IMR-90 (cell line): ENCODE results near the gene FITM2. TPM values are rescaled to one million over a fixed set of nuclear protein-coding genes. Genes with fewer than 3 reads are reported as not detected.

Experiments used
- ATAC-seq: fragments of 200-7000 bp; cut with Tn5 transposase; 2 replicates; pipeline ENCODE4 v1.9.1; 2020; ENCODE audit warnings: low read depth, mild to moderate bottlenecking, moderate library complexity
- BruUV-seq: library from RNA; stranded (reverse); fragments of 400-500 nt; replicated peaks from 2 replicates; lab custom pipeline; 2021; lab: Mats Ljungman, UMichigan
- CTCF ChIA-PET: fragments of 300-600 bp; formaldehyde crosslinking; extraction: SDS; loops from one replicate; lab custom pipeline; 2021; ENCODE audit warnings: antibody characterized with exemption; lab: Yijun Ruan, JAX
- POLR2A ChIA-PET: fragments of 300-600 bp; sonication (Branson Sonifier 250); formaldehyde crosslinking; loops from one replicate; lab custom pipeline; 2022; ENCODE audit warnings: antibody characterized with exemption; ENCODE audit not compliant: unreplicated experiment; lab: Charles Lee
- DNase-seq: peaks from one replicate; pipeline ENCODE4 v3.0.0; 2013
- H2AFZ ChIP-seq: replicated peaks from 2 replicates; pipeline ENCODE3; 2013; ENCODE audit warnings: low read length, mild to moderate bottlenecking; ENCODE audit not compliant: poor library complexity
- H2AK5ac ChIP-seq: 2 replicates; pipeline ENCODE4 v1.6.1; 2013; ENCODE audit warnings: low read depth, low read length, inconsistent platforms
- H2AK9ac ChIP-seq: replicated peaks from 2 replicates; pipeline ENCODE3; 2013; ENCODE audit warnings: mild to moderate bottlenecking, low read depth, low read length, moderate library complexity; ENCODE audit not compliant: poor library complexity
- H2BK120ac ChIP-seq: 2 replicates; pipeline ENCODE4 v1.6.1; 2013; ENCODE audit warnings: low read depth, low read length, inconsistent platforms
- H2BK15ac ChIP-seq: 3 replicates; pipeline ENCODE4 v1.6.1; 2013; ENCODE audit warnings: low read depth, low read length, inconsistent platforms
- H2BK20ac ChIP-seq: 2 replicates; pipeline ENCODE4 v1.6.1; 2013; ENCODE audit warnings: low read depth, mild to moderate bottlenecking, inconsistent platforms, low read length, moderate library complexity
- H2BK5ac ChIP-seq: 2 replicates; pipeline ENCODE4 v1.6.1; 2013; ENCODE audit warnings: mild to moderate bottlenecking, low read depth, low read length, inconsistent platforms; ENCODE audit not compliant: poor library complexity, severe bottlenecking
- H3K14ac ChIP-seq: replicated peaks from 2 replicates; pipeline ENCODE4 v1.6.1; 2013; ENCODE audit warnings: low read depth, low read length, inconsistent platforms
- H3K18ac ChIP-seq: 2 replicates; pipeline ENCODE4 v1.6.1; 2013; ENCODE audit warnings: low read depth, low read length, control low read depth
- H3K23ac ChIP-seq: 2 replicates; pipeline ENCODE4 v1.6.1; 2013; ENCODE audit warnings: low read depth, low read length, inconsistent platforms
- H3K27ac ChIP-seq: 2 replicates; pipeline ENCODE4 v1.5.1; 2013; ENCODE audit warnings: mild to moderate bottlenecking, control low read depth, low read length; ENCODE audit not compliant: insufficient read depth
- H3K27me3 ChIP-seq: 2 replicates; pipeline ENCODE4 v1.6.1; 2013; ENCODE audit warnings: low read length; ENCODE audit not compliant: control insufficient read depth, insufficient read depth
- H3K36me3 ChIP-seq: 2 replicates; pipeline ENCODE4 v1.6.1; 2013; ENCODE audit warnings: low read length, mixed read lengths; ENCODE audit not compliant: control insufficient read depth, insufficient read depth
- H3K4ac ChIP-seq: 2 replicates; pipeline ENCODE4 v1.6.1; 2013; ENCODE audit warnings: low read depth, low read length, inconsistent platforms
- H3K4me1 ChIP-seq: 2 replicates; pipeline ENCODE4 v1.6.1; 2013; ENCODE audit warnings: low read length, mixed read lengths; ENCODE audit not compliant: control insufficient read depth, insufficient read depth
- H3K4me2 ChIP-seq: 2 replicates; pipeline ENCODE4 v1.6.1; 2013; ENCODE audit warnings: low read depth, mild to moderate bottlenecking, control low read depth, low read length, moderate library complexity
- H3K4me3 ChIP-seq: 2 replicates; pipeline ENCODE4 v1.5.1; 2013; ENCODE audit warnings: low read depth, mild to moderate bottlenecking, control low read depth, low read length, moderate library complexity; ENCODE audit not compliant: insufficient read depth
- H3K56ac ChIP-seq: 2 replicates; pipeline ENCODE4 v1.6.1; 2013; ENCODE audit warnings: low read length, inconsistent platforms; ENCODE audit not compliant: insufficient read depth; ENCODE audit errors: extremely low read depth
- H3K79me1 ChIP-seq, 2 experiments: 2 replicates each; pipeline ENCODE4 v1.6.1; 2013; ENCODE audit warnings: low read length in 2 of 2, inconsistent platforms in 1 of 2, low read depth in 1 of 2
- H3K9ac ChIP-seq: 2 replicates; pipeline ENCODE4 v1.6.1; 2013; ENCODE audit warnings: low read depth, low read length, control low read depth
- H3K9me1 ChIP-seq: 2 replicates; pipeline ENCODE4 v1.6.1; 2013; ENCODE audit warnings: low read length, inconsistent platforms; ENCODE audit not compliant: insufficient read depth
- H3K9me3 ChIP-seq: 2 replicates; pipeline ENCODE4 v1.6.1; 2013; ENCODE audit warnings: low read length; ENCODE audit not compliant: control insufficient read depth, insufficient read depth
- H4K20me1 ChIP-seq: 2 replicates; pipeline ENCODE4 v1.6.1; 2013; ENCODE audit warnings: low read length, inconsistent platforms; ENCODE audit not compliant: insufficient read depth
- H4K5ac ChIP-seq: 2 replicates; pipeline ENCODE4 v1.6.1; 2013; ENCODE audit warnings: mild to moderate bottlenecking, low read depth, low read length, control low read depth
- H4K8ac ChIP-seq, 2 experiments: 2 replicates each; pipeline ENCODE4 v1.6.1; 2013; ENCODE audit warnings: low read depth in 2 of 2, low read length in 2 of 2, control low read depth in 1 of 2, inconsistent platforms in 1 of 2
- H4K91ac ChIP-seq: 2 replicates; pipeline ENCODE4 v1.6.1; 2013; ENCODE audit warnings: low read depth, low read length, inconsistent platforms; ENCODE audit not compliant: insufficient read depth
- BHLHE40 ChIP-seq: fragments of 150-350 bp; IDR thresholded peaks from 2 replicates; pipeline ENCODE4 v1.6.1; 2016; ENCODE audit warnings: mild to moderate bottlenecking, low read depth, low read length
- CEBPB ChIP-seq: IDR thresholded peaks from 2 replicates; pipeline ENCODE4 v1.6.1; 2012; ENCODE audit warnings: low read depth, low read length, improper control_type of control experiment
- CHD1 ChIP-seq: IDR thresholded peaks from 2 replicates; pipeline ENCODE4 v1.6.1; 2012; ENCODE audit warnings: low read depth, low read length, improper control_type of control experiment
- FOS ChIP-seq: fragments of 150-350 bp; IDR thresholded peaks from 2 replicates; pipeline ENCODE4 v1.6.1; 2016; ENCODE audit warnings: low read depth, low read length
- MAFK ChIP-seq: IDR thresholded peaks from 2 replicates; pipeline ENCODE4 v1.6.1; 2012; ENCODE audit warnings: low read depth, low read length, improper control_type of control experiment
- MAZ ChIP-seq: IDR thresholded peaks from 2 replicates; pipeline ENCODE4 v1.6.1; 2012; ENCODE audit warnings: low read depth, mild to moderate bottlenecking, low read length, improper control_type of control experiment, moderate library complexity, borderline replicate concordance
- MXI1 ChIP-seq: IDR thresholded peaks from 2 replicates; pipeline ENCODE4 v1.6.1; 2012; ENCODE audit warnings: low read depth, mild to moderate bottlenecking, low read length, moderate library complexity, borderline replicate concordance
- NFE2L2 ChIP-seq: fragments of 150-350 bp; IDR thresholded peaks from 2 replicates; pipeline ENCODE4 v1.6.1; 2016; ENCODE audit warnings: low read depth, mild to moderate bottlenecking, low read length
- POLR2A ChIP-seq: IDR thresholded peaks from 2 replicates; pipeline ENCODE4 v1.6.1; 2012; ENCODE audit warnings: mild to moderate bottlenecking, low read depth, low read length
- RAD21 ChIP-seq: IDR thresholded peaks from 2 replicates; pipeline ENCODE4 v1.6.1; 2012; ENCODE audit warnings: low read length, improper control_type of control experiment
- RCOR1 ChIP-seq: IDR thresholded peaks from 2 replicates; pipeline ENCODE4 v1.6.1; 2012; ENCODE audit warnings: mild to moderate bottlenecking, low read length, improper control_type of control experiment; ENCODE audit not compliant: insufficient replicate concordance
- USF2 ChIP-seq: fragments of 150-350 bp; IDR thresholded peaks from 2 replicates; pipeline ENCODE4 v1.6.1; 2017; ENCODE audit warnings: mild to moderate bottlenecking, antibody characterized with exemption, low read length, low read depth
- WGBS, 2 experiments: methylation state at CpG; one replicate each; pipeline versions ENCODE4 v1.1.5 to v1.1.7; 2013; ENCODE audit warnings: missing lambda C conversion rate in 2 of 2; ENCODE audit not compliant: insufficient read length in 1 of 2; ENCODE audit errors: extremely low coverage in 2 of 2; 5-methylcytosine and 5-hydroxymethylcytosine counted together
- dilution Hi-C: fragments of 300-500 bp; cut with HindIII; formaldehyde crosslinking; loops from one replicate; pipeline ENCODE4 v1.14.3; 2018; ENCODE audit warnings: low sequenced_read_pairs; ENCODE audit not compliant: unreplicated experiment
- in situ Hi-C: fragments of 300-500 bp; cut with MboI; formaldehyde crosslinking; loops from 3 replicates; pipeline ENCODE4 v1.14.3; 2019; ENCODE audit warnings: low sequenced_read_pairs, inconsistent platforms, mixed read lengths
- intact Hi-C: fragments of 100-400 bp; cut with micrococcal nuclease; formaldehyde crosslinking; loops from 2 replicates; pipeline ENCODE4 v1.10.0; 2022
- polyA plus RNA-seq, 3 experiments: library from polyadenylated mRNA; depleted of rRNA; stranded (reverse); fragments of >200 nt; gene quantifications; 2 replicates each; pipeline ENCODE4 v1.2.3, GENCODE V29; 2012; ENCODE audit warnings: low replicate concordance in 1 of 3
- total RNA-seq: library from RNA; depleted of rRNA; stranded (reverse); fragments of >200 nt; gene quantifications from 2 replicates; pipeline ENCODE4 v1.2.3, GENCODE V29; 2012
- TF ChIP-seq, protein P1 (sequence below): conservative IDR thresholded peaks from 2 replicates; pipeline ENCODE4 v1.5.1; 2012; ENCODE audit warnings: mild to moderate bottlenecking, low read depth, low read length, improper control_type of control experiment
- TF ChIP-seq, protein P2 (sequence below): fragments of 150-350 bp; IDR thresholded peaks from 2 replicates; pipeline ENCODE4 v1.6.1; 2016; ENCODE audit warnings: low read depth, mild to moderate bottlenecking, low read length, moderate library complexity, borderline replicate concordance

The FITM2 gene
- total and polyA plus RNA-seq, 2 of the 4 experiments (the other 2 are of a cell fraction) = 3.4 to 6.5 TPM

DNA sequence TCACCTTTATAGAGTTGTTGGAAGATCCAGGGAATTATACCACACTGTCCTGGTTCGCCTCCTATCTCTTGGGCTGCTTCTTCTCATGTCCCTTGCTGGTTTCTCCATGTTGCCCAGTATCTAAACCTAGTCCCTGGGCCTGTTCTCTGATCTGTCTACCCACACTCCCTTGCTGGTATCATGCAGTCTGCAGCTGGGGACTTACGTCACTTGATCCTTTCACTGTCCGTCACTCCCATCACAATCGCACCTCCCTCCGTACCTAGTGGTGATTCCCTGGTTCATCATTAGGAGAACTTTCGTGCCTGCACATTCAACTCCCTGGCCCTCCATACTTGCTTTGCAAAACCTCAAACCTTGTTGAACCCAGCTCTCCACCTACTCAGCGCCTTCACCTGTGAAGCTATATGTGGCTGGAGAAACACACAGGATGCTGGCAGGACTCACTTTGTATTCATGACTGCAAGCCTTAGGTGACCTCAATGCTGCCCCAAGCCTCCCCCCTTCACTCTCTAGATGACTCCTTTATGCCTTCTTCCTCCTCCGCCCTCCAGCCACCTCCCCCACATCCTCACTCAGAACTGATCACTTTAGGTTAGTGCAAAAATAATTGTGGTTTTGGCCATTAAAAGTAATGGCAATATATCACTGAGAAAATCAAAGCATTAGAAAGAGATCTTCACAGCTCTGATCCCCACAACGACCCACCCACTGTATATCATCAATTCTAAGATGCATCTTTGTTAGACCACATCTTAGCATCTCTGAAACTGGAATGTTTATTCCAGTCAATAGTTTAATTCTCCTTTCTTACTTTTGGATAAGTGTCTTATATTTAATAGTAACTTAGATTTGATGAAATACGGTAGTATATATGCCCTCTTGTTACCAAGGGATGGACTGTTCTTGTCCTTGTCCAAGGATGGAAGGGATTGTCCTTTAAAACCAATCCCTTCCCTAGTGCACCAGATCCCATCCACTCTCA lies 37.5 kb downstream of the FITM2 start:
- no peak overlapping the region for H3K4ac ChIP-seq
- H2AK9ac ChIP-seq = no peak overlapping the region
- CTCF ChIA-PET = no interaction called here
- H3K23ac ChIP-seq = no peak overlapping the region
- no peak overlapping the region for H3K14ac ChIP-seq
- intact Hi-C loops = no loop called here
- no peak overlapping the region for H3K9ac ChIP-seq
- H2BK20ac ChIP-seq = no peak overlapping the region
- H3K79me1 ChIP-seq = no peaks in the 10 kb centered on the region
- no peaks in the 10 kb centered on the region for H3K9me3 ChIP-seq
- dilution Hi-C loops = no loop called here
- no peak overlapping the region for H2AK5ac ChIP-seq
- peaks cover 14% of the 10 kb centered on the region for H3K27me3 ChIP-seq
- H4K8ac ChIP-seq = no peak overlapping the region
- no peak for ATAC-seq
- no peak overlapping the region for H3K4me2 ChIP-seq
- WGBS, 2 experiments = 78% methylated on average over 4 of the region's 10 CpGs; no CpG with 5 or more reads in 1 of the 2 experiments
- no peak overlapping the region for H3K18ac ChIP-seq
- H2BK15ac ChIP-seq = no peak overlapping the region
- H2BK5ac ChIP-seq = no peak overlapping the region
- H3K9me1 ChIP-seq = 0 out of 2 replicates have a peak, but pooled peaks cover 3% of the 10 kb centered on the region
- no peak overlapping the region for H3K4me3 ChIP-seq
- BruUV-seq = no TSS peak
- H2AFZ ChIP-seq = peak overlapping the region; percentile 58
- H4K91ac ChIP-seq = no peak overlapping the region
- DNase-seq = no peak
- in situ Hi-C loops = no loop called here
- H3K27ac ChIP-seq = no peak overlapping the region
- H2BK120ac ChIP-seq = no peak overlapping the region
- no peak overlapping the region for H3K56ac ChIP-seq
- no peak overlapping the region for H4K5ac ChIP-seq
- no peaks in the 10 kb centered on the region for H4K20me1 ChIP-seq
- no peaks in the 10 kb centered on the region for H3K36me3 ChIP-seq
- POLR2A ChIA-PET = no interaction called here
- H3K4me1 ChIP-seq = no peaks in the 10 kb centered on the region
- TF ChIP-seq POLR2A = no peak
- TF ChIP-seq, protein P1, sequence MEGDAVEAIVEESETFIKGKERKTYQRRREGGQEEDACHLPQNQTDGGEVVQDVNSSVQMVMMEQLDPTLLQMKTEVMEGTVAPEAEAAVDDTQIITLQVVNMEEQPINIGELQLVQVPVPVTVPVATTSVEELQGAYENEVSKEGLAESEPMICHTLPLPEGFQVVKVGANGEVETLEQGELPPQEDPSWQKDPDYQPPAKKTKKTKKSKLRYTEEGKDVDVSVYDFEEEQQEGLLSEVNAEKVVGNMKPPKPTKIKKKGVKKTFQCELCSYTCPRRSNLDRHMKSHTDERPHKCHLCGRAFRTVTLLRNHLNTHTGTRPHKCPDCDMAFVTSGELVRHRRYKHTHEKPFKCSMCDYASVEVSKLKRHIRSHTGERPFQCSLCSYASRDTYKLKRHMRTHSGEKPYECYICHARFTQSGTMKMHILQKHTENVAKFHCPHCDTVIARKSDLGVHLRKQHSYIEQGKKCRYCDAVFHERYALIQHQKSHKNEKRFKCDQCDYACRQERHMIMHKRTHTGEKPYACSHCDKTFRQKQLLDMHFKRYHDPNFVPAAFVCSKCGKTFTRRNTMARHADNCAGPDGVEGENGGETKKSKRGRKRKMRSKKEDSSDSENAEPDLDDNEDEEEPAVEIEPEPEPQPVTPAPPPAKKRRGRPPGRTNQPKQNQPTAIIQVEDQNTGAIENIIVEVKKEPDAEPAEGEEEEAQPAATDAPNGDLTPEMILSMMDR = no peak
- no peak for TF ChIP-seq NFE2L2
- no peak for TF ChIP-seq MXI1
- no peak for TF ChIP-seq BHLHE40
- no peak for TF ChIP-seq MAZ
- TF ChIP-seq, protein P2, sequence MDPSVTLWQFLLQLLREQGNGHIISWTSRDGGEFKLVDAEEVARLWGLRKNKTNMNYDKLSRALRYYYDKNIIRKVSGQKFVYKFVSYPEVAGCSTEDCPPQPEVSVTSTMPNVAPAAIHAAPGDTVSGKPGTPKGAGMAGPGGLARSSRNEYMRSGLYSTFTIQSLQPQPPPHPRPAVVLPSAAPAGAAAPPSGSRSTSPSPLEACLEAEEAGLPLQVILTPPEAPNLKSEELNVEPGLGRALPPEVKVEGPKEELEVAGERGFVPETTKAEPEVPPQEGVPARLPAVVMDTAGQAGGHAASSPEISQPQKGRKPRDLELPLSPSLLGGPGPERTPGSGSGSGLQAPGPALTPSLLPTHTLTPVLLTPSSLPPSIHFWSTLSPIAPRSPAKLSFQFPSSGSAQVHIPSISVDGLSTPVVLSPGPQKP = no peak
- no peak for TF ChIP-seq FOS
- no peak for TF ChIP-seq USF2
- no peak for TF ChIP-seq CEBPB
- no peak for TF ChIP-seq RCOR1
- no peak for TF ChIP-seq RAD21
- TF ChIP-seq CHD1 = no peak
- TF ChIP-seq MAFK = no peak
